GM10847 (cell line): ENCODE results near the gene STXBP5.

Source experiments
- POLR2A ChIP-seq: IDR thresholded peaks from 2 replicates; pipeline ENCODE4 v1.6.1; 2011; ENCODE audit not compliant: insufficient read length; ENCODE audit errors: extremely low read depth

Gene STXBP5

DNA sequence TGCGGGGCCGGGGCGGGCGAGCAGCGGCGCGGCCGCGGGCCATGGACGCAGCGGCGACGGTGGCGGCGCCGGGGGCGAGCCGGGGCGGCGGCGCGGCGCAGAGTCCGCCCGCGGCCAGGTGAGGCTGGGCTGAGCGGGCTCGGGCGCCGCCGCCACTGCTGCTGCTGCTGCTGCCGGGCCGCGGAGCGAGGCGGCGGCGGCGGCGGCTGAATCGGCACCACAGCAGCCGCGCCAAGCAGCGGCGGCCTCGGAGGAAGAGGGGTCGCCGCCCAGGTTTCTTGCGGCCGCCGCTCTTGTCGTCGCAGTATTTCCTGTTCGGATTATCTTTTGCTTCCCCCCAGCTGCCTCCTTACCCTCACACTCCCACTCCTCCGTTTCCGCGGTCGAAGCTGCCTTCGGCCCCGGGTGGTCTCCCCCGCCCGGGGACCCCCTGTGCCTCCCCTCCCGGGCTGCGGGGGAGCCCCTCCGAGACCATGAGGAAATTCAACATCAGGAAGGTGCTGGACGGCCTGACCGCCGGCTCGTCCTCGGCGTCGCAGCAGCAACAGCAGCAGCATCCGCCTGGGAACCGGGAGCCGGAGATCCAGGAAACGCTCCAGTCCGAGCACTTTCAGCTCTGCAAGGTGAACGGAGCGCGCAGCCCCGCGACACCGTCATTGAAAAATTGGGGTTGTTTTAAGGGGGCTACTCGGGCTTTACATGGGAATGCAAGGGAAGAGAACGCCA is at the start of gene STXBP5:
STXBP5 (plus strand) TSS at position 358 of the 726 bp plus-strand sequence; CDS start at position 474, 116 bp downstream.
- TF ChIP-seq POLR2A = no peak

DNA sequence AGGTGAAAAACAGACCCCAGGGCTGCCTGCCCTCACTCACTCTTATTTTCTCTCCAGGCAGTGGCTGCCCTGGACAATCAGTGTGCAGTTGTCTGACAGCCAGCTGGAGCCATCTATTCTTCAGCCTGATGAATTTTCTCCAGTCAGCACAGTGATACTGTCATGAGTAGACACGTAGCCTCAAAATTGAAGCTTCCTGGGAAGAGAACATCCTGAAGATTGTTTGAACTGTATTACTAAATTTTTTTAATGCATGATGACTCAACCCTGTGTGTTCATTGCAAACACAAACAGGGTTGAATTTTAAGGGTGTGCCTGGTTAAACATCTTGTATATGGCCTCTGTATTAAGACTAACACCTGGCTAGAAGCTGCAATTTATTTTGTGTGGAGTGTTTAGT is 49.8 kb upstream of the STXBP5 start:
- no peak for TF ChIP-seq POLR2A

DNA sequence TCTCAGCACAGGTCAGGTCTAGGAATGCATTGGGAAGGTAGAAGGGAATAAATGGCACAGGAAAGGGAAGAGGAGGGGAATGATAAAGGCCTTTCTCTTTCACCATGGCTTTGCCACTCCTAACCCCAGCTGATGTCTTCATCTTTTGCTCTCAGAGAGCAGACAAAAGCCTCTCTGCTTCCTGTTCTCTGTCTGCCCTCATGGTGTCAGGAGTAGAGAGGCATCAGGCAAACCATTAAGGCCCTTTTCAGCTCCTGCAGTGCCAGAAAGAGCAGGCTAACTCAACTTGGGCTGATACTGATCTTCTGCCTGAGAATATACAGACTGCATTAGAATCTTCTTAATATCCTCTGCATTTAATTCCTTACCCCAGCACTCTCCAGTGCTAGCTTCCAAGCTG is 48.0 kb upstream of the STXBP5 start:
- TF ChIP-seq POLR2A = no peak

DNA sequence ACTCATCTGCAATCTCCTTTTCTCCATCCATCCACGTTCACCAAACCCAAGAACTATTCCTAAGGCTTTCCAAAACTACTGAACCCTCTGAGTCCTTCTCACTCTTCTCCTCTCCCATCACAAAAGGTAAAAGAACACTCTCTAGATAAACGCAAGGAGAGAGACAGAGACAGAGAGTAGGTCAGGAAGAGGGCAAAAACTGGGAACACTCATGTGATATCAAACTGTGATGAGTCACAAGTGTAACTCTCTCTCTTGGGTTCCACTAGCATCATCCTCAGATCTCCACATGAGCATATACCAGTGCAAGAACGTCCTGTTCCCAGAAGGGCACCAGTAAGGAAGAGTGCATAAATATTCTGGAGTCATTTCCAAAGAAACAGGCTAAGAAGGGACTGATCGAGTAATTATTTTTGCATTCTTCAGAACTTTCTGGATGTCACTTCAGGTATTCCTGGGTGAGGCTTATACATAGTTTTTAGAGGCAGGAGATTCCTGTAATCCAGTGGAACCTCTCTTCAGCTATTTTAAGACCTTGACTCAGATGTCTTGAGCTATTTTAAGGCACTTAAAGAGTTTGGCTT is 47.3 kb upstream of the STXBP5 start:
- no peak for TF ChIP-seq POLR2A

DNA sequence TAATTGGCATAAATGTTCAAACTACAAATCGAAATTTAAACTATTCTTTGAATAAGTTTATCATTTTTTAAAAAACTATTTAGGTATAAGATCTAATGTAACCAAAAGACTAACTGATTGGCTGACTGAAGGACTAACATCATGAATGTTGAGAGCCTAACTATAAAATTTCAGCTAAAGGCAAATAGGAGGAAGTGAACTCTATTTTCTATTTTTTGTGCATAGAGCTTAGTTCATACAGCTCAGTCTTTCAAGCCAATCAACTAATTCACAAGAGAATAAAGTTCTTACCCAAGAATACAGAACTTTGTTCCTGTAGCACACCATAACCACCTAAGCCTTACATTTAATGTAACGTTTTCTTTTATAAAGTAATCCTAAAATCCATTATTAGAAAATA is 46.3 kb upstream of the STXBP5 start:
- TF ChIP-seq POLR2A = no peak

DNA sequence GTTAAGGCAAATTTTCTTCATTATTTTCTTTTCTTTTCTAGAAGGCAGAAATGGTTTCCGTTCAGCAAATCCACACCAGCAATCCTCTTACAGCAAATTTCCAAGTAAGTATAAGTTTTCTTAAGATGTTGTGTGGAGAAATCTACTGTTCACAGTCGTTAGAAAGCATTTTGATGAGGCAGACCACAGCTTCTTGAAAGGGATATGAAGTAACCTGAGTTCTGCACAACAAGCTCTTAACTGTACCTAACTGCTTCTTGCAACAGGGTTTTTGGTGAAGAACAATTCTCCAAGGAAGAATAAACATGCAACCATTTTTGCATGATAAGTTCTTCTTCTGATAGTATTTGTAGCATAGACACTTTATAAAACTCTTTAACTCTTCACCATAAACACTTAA is 45.3 kb upstream of the STXBP5 start:
- TF ChIP-seq POLR2A = no peak

DNA sequence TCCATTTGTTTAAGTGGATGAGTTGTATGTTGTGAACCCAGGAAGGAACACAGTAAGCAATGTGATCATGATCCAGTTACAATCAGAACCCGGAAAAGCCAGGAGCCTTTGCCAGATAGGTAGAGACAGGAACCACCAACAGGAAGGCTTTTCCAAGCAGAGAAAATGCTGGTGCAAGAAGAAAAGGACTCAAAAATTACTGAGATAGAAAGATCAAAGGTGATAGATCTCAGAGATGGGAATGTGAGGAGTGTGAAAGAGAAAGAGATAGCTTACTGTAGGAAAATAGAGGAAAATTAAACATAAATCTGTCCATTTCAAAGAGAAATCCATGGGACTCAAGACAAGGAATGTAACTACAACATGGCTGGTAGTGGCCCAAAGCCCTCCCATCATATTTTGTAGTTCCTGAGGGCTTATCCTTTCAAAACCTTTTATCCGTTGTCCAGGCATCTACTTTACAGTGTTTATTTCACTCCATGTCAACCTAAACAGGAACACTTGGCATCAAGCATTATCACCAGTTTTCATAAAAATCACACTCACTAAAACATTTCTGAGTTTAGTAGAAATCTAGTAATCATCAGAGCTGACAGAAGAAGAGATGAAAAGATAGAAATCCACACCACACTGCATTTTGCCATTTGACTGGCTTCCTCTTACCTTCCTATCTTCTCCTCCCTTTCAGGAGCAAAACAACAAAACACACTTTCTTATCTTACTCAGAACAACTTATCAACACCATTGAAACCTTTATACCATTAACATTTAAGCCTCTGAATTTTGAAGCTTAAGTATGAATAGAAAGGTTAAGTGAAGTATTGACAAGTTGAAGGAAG is 44.5 kb upstream of the STXBP5 start:
- no peak for TF ChIP-seq POLR2A

DNA sequence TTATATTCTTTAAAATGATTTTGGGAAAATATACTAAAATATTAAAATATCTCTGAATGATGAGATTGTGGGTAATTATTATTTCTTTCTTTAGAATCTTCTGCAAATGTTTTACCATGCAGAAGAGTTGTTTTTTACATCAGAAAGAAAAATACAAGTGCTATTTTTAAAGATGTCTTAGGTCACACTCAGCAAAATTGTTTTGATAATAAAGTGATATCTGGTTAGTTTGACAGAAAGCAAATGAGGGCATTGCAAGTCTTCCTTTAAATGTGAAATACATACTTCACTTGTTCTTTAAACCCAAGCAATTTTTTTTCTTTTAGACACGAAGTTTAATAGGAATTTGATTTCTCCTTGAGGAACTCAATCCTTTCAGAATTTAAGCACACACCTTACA is 43.6 kb upstream of the STXBP5 start:
- no peak for TF ChIP-seq POLR2A

DNA sequence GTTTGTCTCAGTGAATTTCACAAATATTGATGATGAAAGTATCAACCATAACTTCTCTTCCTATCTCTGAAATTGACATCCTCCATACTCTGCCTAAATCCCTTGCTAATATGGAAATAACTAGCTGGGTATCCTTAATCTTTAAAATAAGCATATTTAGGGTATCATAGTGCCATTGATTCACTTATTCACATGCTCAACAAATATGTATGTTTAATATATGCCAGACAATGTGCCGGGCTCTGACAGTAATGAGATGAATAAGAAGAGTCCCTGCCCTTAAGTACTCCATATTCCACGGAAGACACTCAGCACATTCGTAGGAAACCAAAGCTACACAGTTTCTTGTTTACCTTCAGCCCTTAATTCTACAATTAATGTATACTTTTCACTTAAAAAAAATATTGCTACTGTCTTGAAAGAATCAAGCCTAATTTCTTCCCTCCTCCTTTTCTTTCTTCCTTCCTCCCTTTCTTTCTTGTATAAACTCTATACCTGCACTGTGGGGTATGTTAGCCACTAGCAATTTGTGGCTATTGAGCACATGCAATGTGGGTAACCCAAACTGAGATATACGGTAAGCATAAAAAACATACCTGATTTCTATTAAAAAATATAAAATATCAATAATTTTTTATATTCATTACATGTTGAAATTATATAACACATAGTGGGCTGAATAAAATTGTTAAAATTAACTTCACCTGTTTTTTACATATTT is 42.8 kb upstream of the STXBP5 start:
- no peak for TF ChIP-seq POLR2A

DNA sequence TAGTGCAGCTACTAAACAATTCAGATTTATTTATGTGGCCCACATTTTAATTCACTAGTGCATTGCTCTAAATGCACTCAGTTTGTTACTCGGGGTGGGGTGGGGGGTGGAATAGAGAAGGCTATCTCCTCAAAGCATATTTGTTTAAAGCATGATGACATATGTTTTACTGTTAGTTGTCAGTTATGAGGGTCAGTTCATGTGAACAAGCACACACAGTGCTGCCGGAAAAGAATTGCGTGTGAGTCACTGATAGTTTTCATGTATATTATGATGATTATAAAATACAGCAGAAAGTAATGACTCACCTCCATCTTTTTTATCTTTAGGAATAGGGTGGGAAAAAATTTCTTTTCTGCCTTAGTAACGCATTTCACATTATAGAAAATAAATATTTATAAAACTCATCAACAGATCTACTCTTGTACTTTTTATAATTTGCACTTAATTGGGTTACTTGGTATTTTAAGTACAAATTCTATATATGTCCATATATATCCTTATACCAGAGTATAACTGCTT is 42.2 kb upstream of the STXBP5 start:
- no peak for TF ChIP-seq POLR2A

DNA sequence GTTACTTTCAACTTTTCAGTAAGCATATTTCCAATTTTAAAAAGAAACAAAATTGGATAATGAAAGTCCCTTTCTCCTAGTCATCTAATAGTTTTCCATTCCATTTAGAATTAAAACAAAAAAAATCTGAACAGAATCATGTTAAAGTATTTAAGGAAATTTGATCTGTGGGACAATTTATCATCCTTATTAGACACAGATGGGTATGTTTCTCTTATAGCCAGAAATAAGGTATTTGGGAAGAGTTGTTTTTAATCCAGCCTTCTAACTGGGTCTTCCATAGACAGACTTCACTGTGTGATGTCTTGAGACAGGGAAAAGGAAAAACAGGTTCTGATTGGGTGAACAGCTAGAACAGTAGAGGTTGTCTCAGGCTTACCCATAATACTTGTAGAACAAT is 39.5 kb upstream of the STXBP5 start:
- TF ChIP-seq POLR2A = no peak

DNA sequence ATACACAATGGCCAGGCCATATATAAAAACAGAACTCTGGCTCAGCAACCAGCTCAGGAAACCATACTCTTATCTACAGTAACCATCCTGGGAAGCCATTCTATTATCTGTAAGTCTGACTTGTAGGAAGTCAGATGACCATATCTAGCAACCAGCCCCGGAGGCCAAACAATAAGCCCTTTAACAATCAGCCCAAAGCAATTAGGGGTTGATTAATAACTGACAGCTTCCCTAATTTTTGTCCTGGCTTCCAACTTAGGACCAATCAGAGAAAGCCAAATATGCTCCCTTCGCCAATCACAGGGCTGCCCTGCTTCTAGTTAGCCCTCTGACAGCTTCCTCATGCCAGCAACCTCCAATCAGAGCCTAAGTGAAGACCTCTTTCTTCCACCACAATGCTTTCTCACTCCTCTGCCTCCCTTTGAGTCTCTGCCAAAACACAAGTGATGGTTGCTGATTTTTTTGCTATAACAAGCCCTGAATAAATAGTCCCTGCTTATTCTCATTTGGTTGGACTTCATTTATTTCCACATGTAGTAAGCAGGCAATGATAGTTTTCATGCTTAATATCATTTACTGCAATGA is 37.8 kb upstream of the STXBP5 start:
- TF ChIP-seq POLR2A = no peak

DNA sequence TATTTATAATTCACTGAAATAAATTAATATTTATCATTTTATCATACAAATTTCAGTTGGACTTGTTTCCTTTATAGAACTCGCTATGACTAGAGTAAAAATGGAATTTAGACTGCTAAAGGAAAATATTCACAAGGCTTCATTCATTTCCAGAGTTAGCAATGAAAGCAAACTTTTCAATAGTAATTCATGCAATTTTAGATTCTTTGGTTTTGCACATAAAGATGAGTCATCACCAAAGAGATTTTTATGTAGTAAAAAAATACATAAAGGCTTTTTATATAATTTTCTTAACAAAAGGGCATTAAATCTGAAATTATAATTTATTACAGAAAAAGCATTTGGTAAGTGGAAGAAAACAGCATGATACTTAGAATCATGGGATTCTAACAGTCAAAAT is 37.2 kb upstream of the STXBP5 start:
- no peak for TF ChIP-seq POLR2A

DNA sequence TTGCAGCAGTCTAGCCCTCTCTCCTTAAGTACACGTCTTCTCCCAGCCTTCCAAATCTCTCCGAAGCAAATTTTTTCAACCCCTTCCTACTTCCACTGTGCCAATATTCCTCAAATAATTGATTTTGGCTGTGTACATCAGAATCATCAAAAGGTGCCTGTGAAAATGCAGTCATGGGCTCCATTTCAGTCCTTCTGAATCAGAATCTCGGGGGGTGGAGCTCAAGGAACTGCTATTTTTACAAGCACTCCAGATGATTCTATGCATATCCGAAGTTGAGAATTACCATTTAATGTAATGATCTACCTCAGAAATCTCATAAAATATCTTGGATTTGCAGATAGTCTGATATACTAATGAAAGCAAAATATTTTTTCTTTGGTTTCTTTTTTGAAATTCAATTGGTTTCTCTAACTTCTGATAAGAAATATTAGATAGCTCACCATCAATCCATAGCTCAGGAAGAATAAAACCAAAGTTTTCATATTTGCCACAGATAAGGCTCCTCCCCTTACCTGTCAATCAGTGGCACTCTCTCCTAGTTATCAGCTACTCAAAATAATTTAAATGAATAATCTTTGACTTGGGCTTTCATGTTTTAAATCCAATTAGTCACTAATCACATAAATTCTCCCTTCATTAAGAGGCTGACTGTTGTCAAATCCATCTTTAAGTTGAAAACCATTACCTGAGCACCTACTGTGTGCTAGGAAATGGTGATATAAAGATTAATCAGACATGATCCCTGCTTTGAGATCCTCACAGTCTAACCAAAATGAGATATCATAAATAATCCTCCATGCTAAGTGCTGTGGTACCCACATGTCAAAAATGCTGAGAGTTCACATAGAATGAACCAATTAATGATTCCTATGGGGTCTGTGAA is 36.4 kb upstream of the STXBP5 start:
- no peak for TF ChIP-seq POLR2A
